Measurements from ENCODE around the gene BOLL. TPM values are rescaled to one million over a fixed set of nuclear protein-coding genes. Genes with fewer than 3 reads are reported as not detected.

Gene BOLL
- total RNA-seq, 1 experiment from 2014 or later: not detected

DNA sequence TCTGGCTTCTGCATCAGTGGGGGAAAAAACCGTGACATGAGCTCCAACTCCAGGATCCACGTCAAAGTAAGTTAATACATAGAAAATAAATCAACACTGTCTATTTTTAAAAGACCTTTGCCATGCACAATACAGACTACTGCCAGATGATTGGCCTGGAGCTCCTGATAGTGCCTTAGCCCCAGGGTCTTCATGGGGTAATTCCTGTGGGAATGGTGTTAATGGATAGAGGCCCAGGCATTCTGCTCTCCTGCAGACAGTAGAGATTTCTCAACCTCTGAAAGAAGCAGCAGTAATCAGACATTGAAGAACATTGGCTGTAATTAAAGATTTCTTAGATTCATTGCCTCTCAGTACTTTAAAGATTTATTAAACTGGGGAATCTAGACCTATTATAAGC lies 15.0 kb upstream of the BOLL start:
- peaks cover 5 to 6% of the 10 kb centered on the region in 2 experiments for H3K4me1 Mint-ChIP-seq
- no peak overlapping the region for H3K14ac ChIP-seq (ENCODE audit: insufficient read depth, low read length)
- no peak overlapping the region for H3K56ac ChIP-seq (ENCODE audit: insufficient read length, low read depth, low read length)
- no peak overlapping the region for H3K23ac ChIP-seq (ENCODE audit: insufficient read length, low read depth, low read length)
- H4K8ac ChIP-seq (replicated peaks; ENCODE audit: insufficient read length, low read depth, low read length): no peak overlapping the region
- no peak overlapping the region for H3K4ac ChIP-seq (ENCODE audit: low read depth, low read length)
- H3K9ac ChIP-seq (ENCODE audit: extremely low read depth, insufficient read length, low read length): no peak overlapping the region
- H2BK15ac ChIP-seq (ENCODE audit: low read depth, low read length): no peak overlapping the region
- H2AFZ ChIP-seq (ENCODE audit: low read length): no peak overlapping the region
- no CpG with 5 or more reads among the region's 2 CpGs for WGBS (ENCODE audit: extremely low coverage, insufficient read length, low lambda C conversion rate)
- peaks cover 25% of the 10 kb centered on the region for H3K27me3 Mint-ChIP-seq (ENCODE audit: low read depth)
- H3K4me2 ChIP-seq (ENCODE audit: insufficient read depth, insufficient read length, low read length): no peak overlapping the region
- H3K18ac ChIP-seq (ENCODE audit: insufficient read length, low read depth, low read length): no peak overlapping the region
- DNase-seq: no peak
- TF ChIP-seq, protein P1, sequence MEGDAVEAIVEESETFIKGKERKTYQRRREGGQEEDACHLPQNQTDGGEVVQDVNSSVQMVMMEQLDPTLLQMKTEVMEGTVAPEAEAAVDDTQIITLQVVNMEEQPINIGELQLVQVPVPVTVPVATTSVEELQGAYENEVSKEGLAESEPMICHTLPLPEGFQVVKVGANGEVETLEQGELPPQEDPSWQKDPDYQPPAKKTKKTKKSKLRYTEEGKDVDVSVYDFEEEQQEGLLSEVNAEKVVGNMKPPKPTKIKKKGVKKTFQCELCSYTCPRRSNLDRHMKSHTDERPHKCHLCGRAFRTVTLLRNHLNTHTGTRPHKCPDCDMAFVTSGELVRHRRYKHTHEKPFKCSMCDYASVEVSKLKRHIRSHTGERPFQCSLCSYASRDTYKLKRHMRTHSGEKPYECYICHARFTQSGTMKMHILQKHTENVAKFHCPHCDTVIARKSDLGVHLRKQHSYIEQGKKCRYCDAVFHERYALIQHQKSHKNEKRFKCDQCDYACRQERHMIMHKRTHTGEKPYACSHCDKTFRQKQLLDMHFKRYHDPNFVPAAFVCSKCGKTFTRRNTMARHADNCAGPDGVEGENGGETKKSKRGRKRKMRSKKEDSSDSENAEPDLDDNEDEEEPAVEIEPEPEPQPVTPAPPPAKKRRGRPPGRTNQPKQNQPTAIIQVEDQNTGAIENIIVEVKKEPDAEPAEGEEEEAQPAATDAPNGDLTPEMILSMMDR (conservative IDR thresholded peaks at IDR 0.05): no peak
- H3K79me1 ChIP-seq (ENCODE audit: insufficient read depth, low read depth, low read length, poor library complexity, severe bottlenecking): no peaks in the 10 kb centered on the region
- no peak overlapping the region for H2BK20ac ChIP-seq (ENCODE audit: low read depth, low read length, poor library complexity, severe bottlenecking)
- no peak overlapping the region for H3K27ac ChIP-seq (ENCODE audit: insufficient read length, low read depth, low read length)
- no peak overlapping the region for H2BK120ac ChIP-seq (ENCODE audit: low read depth, low read length, poor library complexity, severe bottlenecking)
- no peaks in the 10 kb centered on the region for H4K20me1 ChIP-seq (ENCODE audit: control insufficient read depth, insufficient read depth, insufficient read length)
- H4K91ac ChIP-seq (ENCODE audit: insufficient read length, low read depth, low read length): no peak overlapping the region
- no peak overlapping the region for H2BK5ac ChIP-seq (ENCODE audit: insufficient read length, low read length)
- no peak overlapping the region for H3T11ph ChIP-seq (ENCODE audit: low read length)
- no peak overlapping the region for H3K4me3 Mint-ChIP-seq
- no peak overlapping the region for H2AK5ac ChIP-seq (ENCODE audit: insufficient read length, low read length)
- no peak overlapping the region for H3K27ac Mint-ChIP-seq
- H2BK12ac ChIP-seq (ENCODE audit: insufficient read length, low read depth, low read length): no peak overlapping the region
- H4K5ac ChIP-seq (ENCODE audit: insufficient read length, low read depth, low read length): no peak overlapping the region
- peaks cover 5% of the 10 kb centered on the region for H3K23me2 ChIP-seq (ENCODE audit: insufficient read length, low read depth, low read length, poor library complexity, severe bottlenecking)
- no peaks in the 10 kb centered on the region for H3K79me2 ChIP-seq (ENCODE audit: insufficient read depth, low read length)
- peaks cover under 1% of the 10 kb centered on the region; the same call in 1 of the 2 replicates for H3K27me3 ChIP-seq (ENCODE audit: insufficient read depth, low read length)
- H3K9me3 ChIP-seq (ENCODE audit: control insufficient read depth, low read depth, low read length): no peaks in the 10 kb centered on the region
- 0 out of 7 replicates have a peak, but pooled peaks cover 0 to 4% (median 0%) of the 10 kb centered on the region in 3 experiments for H3K36me3 Mint-ChIP-seq (ENCODE audit: insufficient read depth in 1 of 3, low read depth in 3 of 3)
- peaks cover 6 to 8% of the 10 kb centered on the region in 2 experiments; a peak in 3 of 5 replicates for H3K9me3 Mint-ChIP-seq
- H3K4me1 ChIP-seq (ENCODE audit: insufficient read depth, low read length): no peaks in the 10 kb centered on the region

All from H9 (cell line).